Glutamatergic neuron (in vitro differentiated cells): ENCODE data around the gene IGFLR1. TPM values are rescaled to one million over a fixed set of nuclear protein-coding genes. Genes with fewer than 3 reads are reported as not detected.
"Not testable (repeated sequence)": the region's sequence is repeated elsewhere in the genome, so short reads cannot be mapped to it uniquely, and the experiment has no call there.

Source experiments
- DNase-seq: peaks from one replicate; pipeline ENCODE4 v3.0.0; 2022
- H3K27ac Mint-ChIP-seq: one replicate; pipeline ENCODE4 v1.8.0; 2020; ENCODE audit warnings: mild to moderate bottlenecking, mixed read lengths, inconsistent platforms; ENCODE audit not compliant: unreplicated experiment
- H3K27me3 Mint-ChIP-seq: one replicate; pipeline ENCODE4 v1.8.0; 2020; ENCODE audit warnings: mild to moderate bottlenecking, moderate library complexity, mixed read lengths, inconsistent platforms; ENCODE audit not compliant: unreplicated experiment
- H3K36me3 Mint-ChIP-seq: one replicate; pipeline ENCODE4 v1.8.0; 2020; ENCODE audit warnings: mild to moderate bottlenecking, mixed read lengths, inconsistent platforms; ENCODE audit not compliant: unreplicated experiment
- H3K4me1 Mint-ChIP-seq: one replicate; pipeline ENCODE4 v1.8.0; 2020; ENCODE audit warnings: mild to moderate bottlenecking, low read depth, mixed read lengths, inconsistent platforms; ENCODE audit not compliant: unreplicated experiment
- H3K4me3 Mint-ChIP-seq: one replicate; pipeline ENCODE4 v1.8.0; 2020; ENCODE audit warnings: mild to moderate bottlenecking, mixed read lengths, inconsistent platforms; ENCODE audit not compliant: unreplicated experiment
- H3K9me3 Mint-ChIP-seq: one replicate; pipeline ENCODE4 v1.8.0; 2020; ENCODE audit warnings: mild to moderate bottlenecking, moderate library complexity, mixed read lengths, inconsistent platforms; ENCODE audit not compliant: unreplicated experiment
- total RNA-seq: library from RNA; stranded (reverse); fragmentation: NEBNext Ultra II Directional; extraction: Animal tissue kit (Norgen Biotek cat#: 25700); gene quantifications from one replicate; pipeline ENCODE4 v1.2.1, GENCODE V29; 2021; ENCODE audit not compliant: unreplicated experiment
- TF ChIP-seq, protein P1 (sequence below): fragments of 200-600 bp; sonication (generic); IDR thresholded peaks from one replicate; pipeline ENCODE4 v1.5.0; 2021; ENCODE audit not compliant: partially characterized antibody, unreplicated experiment

IGFLR1 gene
- total RNA-seq, 1 donor from 2014 or later: 4.7 TPM

DNA sequence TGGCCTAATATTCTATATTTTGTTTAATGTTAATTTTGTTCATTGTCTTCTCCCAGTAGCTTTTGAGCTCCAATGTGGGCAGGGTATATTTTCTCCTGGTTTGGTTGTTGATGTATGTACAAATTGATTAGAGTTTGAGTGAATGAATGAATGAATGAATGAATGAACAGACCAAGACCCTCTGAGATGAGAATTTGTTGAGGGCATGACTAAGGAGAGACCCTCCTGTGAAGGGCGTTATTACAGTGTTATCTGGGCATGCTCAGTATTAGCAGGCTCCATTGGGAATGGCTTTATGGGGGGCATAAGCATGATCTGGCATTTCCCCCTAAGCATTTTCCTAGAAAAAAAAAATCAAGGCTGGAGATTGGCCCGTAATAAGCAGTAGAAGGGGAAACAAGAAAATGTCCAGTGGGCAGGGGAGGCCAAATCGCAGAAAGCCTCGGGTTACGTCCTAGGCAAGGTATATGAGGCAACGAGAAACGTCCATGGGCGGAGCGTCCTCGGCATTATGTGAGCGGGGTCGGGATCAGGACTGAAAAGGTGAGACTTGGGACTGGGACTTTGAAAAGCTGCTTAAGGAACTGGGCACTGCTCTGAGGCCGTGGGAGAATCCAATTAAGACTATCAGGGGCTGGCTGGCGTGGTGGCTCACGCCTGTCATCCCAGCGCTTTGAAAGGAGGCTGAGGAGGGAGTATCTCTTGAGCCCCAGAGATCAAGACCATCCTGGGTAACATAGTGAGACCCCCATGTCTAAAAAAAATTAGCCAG, 32.2 kb upstream of the IGFLR1 start:
- Mint-ChIP-seq H3K36me3 (peaks cover 12% of the 10 kb centered on the region), H3K27ac (peak overlapping the region; percentile 81), H3K4me3 (peak overlapping the region; percentile 87), H3K27me3 (peaks cover 27% of the 10 kb centered on the region), H3K4me1 (peaks cover 18% of the 10 kb centered on the region), H3K9me3 (peaks cover 15% of the 10 kb centered on the region)
- TF ChIP-seq, protein P1, sequence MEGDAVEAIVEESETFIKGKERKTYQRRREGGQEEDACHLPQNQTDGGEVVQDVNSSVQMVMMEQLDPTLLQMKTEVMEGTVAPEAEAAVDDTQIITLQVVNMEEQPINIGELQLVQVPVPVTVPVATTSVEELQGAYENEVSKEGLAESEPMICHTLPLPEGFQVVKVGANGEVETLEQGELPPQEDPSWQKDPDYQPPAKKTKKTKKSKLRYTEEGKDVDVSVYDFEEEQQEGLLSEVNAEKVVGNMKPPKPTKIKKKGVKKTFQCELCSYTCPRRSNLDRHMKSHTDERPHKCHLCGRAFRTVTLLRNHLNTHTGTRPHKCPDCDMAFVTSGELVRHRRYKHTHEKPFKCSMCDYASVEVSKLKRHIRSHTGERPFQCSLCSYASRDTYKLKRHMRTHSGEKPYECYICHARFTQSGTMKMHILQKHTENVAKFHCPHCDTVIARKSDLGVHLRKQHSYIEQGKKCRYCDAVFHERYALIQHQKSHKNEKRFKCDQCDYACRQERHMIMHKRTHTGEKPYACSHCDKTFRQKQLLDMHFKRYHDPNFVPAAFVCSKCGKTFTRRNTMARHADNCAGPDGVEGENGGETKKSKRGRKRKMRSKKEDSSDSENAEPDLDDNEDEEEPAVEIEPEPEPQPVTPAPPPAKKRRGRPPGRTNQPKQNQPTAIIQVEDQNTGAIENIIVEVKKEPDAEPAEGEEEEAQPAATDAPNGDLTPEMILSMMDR: no peak
- DNase-seq: no peak

DNA sequence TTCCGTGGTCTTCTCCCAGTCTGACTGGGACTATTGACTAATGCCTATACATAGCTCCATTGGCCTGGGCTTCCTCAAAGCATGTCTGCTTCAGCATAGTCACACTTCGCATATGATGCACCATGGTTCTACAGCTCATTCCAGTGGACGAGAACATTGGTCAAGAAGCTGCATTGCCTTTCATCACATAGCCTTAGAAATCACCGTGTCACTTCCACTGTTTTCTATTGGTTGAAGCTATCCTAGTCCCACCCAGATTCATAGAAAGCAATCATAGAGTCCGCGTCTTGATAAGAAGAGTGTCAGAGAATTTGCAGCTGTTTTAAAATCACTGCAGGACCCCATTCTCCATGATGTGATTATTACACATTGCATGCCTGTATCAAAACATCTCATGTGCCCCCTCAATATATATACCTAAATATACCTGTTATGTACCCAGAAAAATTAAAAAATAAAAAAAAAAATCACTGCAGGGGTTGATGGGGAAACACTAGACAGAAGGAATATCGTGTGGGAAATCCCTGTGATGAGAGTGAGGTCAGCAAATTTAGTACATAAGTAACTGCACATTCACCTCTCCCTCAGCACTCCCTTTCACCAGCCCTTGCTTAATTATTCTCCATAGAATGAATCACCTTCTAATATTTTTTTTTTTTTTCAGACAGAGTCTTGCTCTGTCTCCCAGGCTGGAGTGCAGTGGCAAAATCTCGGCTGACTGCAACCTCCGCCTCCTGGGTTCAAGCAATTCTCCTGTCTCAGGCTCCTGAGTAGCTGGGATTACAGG, 31.0 kb upstream of the IGFLR1 start:
- no peak overlapping the region for H3K4me3 Mint-ChIP-seq
- TF ChIP-seq, protein P1: no peak

DNA sequence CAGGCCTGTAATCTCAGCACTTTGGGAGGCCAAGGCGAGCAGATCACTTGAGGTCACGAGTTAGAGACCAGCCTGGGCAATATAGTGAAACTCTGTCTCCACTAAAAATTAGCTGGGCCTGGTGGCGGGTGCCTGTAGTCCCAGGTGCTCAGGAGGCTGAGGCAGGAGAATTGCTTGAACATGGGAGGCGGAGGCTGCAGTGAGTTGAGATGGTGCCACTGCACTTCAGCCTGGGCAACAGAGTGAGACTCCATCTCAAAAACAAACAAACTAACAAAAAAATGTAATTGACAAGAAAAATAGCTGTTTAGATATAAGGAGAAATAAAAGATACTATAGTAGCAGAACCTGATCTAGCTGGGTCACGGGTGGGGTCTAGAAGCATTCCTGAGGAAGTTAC, 30.1 kb upstream of the IGFLR1 start:
- H3K36me3 Mint-ChIP-seq: peaks cover 12% of the 10 kb centered on the region
- peaks cover 29% of the 10 kb centered on the region for H3K27me3 Mint-ChIP-seq
- H3K9me3 Mint-ChIP-seq: peaks cover 15% of the 10 kb centered on the region
- peaks cover 17% of the 10 kb centered on the region for H3K4me1 Mint-ChIP-seq
- H3K4me3 Mint-ChIP-seq, DNase-seq, H3K27ac Mint-ChIP-seq: not testable (repeated sequence)

More for the DNA sequence above, 31.0 kb upstream of the IGFLR1 start:
- Mint-ChIP-seq H3K4me1 (peaks cover 19% of the 10 kb centered on the region), H3K27me3 (peaks cover 29% of the 10 kb centered on the region), H3K9me3 (peaks cover 15% of the 10 kb centered on the region), H3K36me3 (peaks cover 12% of the 10 kb centered on the region), H3K27ac (no peak overlapping the region)
- no peak for DNase-seq

DNA sequence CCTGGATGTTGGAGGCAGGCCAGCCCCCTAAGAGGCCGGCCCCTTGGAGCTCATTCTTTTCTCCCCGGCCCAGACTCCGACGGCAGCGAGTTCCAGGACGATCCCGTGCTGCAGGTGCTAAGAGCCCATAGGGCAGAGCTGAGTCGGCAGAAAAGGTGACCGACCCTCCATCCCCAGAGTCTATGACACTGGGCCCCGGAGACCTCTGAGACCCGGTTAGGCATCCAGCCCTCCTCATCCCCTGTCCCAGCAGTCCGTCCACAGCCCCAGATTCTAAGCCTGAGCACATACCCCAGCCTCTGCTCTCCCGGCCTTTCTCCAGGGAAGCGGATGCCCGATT, 25.8 kb upstream of the IGFLR1 start:
- peaks cover 2% of the 10 kb centered on the region for H3K9me3 Mint-ChIP-seq
- DNase-seq: no peak
- peaks cover 10% of the 10 kb centered on the region for H3K27me3 Mint-ChIP-seq
- H3K4me1 Mint-ChIP-seq: peaks cover 1% of the 10 kb centered on the region
- no peaks in the 10 kb centered on the region for H3K36me3 Mint-ChIP-seq
- no peak overlapping the region for H3K27ac Mint-ChIP-seq
- TF ChIP-seq, protein P1: no peak
- H3K4me3 Mint-ChIP-seq: no peak overlapping the region

DNA sequence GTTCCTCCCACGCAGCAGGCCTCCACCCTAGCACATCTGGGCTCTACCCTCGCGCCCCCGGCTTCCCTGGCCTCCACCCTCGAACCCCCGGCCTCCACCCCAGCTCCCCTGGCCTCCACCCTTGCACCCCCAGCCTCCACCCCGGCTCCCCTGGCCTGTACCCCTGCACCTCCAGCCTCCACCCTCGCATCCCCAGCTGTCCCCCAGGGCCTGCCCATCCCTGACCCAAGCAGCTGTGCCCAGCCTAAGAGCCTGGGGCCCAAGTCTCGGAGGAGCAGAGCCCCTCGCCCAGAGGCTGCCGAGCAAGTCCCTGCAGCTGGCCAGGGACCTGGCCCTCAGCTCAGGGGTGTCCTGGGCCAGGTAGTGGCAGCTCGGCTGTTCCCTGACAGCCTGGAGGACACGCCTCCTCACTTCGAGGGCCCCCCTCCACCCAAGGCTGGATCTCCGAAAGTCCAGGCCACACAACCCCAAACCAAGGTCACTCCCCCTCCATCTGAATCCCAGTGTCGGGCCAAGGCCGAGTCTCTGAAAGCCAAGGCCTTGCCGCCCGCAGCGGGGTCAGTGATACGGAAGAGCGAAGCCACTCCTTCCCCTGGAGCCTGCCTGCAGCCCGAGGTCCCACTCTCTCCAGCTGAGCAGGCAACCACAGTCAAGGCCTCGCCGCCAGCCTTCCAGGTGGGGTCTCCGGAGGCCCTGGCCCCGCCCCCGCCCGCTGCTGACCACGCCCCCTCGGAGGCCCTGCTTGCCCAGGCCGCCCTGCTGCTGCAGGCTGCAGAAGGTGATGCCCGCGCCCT, 25.2 kb upstream of the IGFLR1 start:
- TF ChIP-seq, protein P1: no peak
- H3K36me3 Mint-ChIP-seq: no peaks in the 10 kb centered on the region
- H3K4me3 Mint-ChIP-seq: no peak overlapping the region
- H3K27me3 Mint-ChIP-seq: peaks cover 10% of the 10 kb centered on the region
- DNase-seq: peak; percentile 70
- H3K9me3 Mint-ChIP-seq: no peaks in the 10 kb centered on the region
- peaks cover 1% of the 10 kb centered on the region for H3K4me1 Mint-ChIP-seq
- H3K27ac Mint-ChIP-seq: no peak overlapping the region
